Ramos (cell line): ENCODE data around the gene ROPN1.

Experiments used
- in situ Hi-C: fragments of 300-500 bp; cut with MboI; formaldehyde crosslinking; loops from one replicate; pipeline ENCODE4 v1.14.3; 2022; ENCODE audit warnings: low sequenced_read_pairs; ENCODE audit not compliant: unreplicated experiment

The ROPN1 gene

GRCh38 chr3:123951522-123952447, 40.1 kb downstream of the ROPN1 start:
- in situ Hi-C loops: no loop called here

DNA sequence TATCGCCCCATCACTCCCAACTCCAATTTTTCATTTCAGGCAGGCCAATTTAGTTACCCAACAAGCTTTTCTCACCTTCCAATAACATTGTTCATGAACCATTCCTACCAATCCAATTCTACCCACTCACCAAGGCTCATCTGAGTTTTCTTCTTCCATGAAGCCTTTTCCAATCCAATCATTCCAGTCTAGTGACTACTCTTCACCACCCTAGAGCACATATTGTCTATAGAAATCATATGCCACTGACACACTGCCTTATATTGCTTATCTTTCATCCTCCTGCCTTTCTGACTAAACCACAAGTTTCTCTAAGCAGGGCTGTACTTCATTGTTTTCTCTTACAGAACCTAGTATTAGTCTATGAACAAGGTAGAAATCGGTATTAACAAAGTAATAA, 42.3 kb downstream of the ROPN1 start:
- in situ Hi-C loops: no loop called here

DNA sequence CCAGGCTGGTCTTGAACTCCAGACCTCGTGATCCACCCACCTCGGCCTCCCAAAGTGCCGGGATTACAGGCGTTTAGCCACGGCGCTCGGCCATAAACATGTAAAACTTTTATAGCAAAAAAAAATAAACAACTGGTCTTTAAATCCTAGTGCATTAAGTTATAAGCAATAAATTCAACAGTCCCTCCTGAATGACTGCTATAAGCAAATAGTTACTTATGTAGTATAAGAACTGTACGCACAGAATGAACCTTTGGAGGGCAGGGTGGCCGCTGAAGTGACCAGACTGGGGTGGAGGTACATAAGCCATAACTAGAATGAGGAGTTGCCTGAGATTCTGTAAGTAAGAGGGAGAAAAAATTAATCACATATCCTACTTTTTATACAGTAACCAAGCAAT, 43.5 kb downstream of the ROPN1 start:
- in situ Hi-C loops: no loop called here

- in situ Hi-C loops: no loop called here
Observed at GRCh38 chr3:123947482-123947881, 44.4 kb downstream of the ROPN1 start.

DNA sequence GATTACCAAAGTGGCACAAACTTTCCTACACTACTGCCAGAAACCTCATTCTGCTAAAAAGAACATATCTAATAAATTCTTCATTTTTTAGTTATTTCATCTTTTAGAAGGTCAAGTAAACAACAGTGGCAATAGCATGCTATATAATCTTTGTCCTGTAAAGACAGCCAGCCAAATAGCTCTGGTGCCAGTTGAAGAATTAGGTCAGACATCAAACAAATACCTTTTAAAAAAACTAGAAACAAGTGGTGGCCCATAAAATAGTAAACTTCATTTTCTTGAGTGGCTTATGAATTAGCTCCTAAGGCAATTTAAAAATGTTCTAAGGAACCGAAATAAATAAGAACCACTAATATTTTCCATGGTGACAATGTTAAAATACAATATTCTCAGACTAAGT, 50.4 kb downstream of the ROPN1 start:
- in situ Hi-C loops: no loop called here

GRCh38 chr3:123941121-123941520, 50.8 kb downstream of the ROPN1 start:
- in situ Hi-C loops: no loop called here

GRCh38 chr3:123939706-123940105, 52.2 kb downstream of the ROPN1 start:
- in situ Hi-C loops: no loop called here

- in situ Hi-C loops: no loop called here
Observed at GRCh38 chr3:123936400-123936799, 55.5 kb downstream of the ROPN1 start.

- in situ Hi-C loops: no loop called here
Observed at GRCh38 chr3:123935830-123936229, 56.1 kb downstream of the ROPN1 start.

GRCh38 chr3:123934250-123934649, 57.7 kb downstream of the ROPN1 start:
- in situ Hi-C loops: no loop called here

GRCh38 chr3:123930445-123930844, 61.5 kb downstream of the ROPN1 start:
- in situ Hi-C loops: no loop called here

- in situ Hi-C loops: no loop called here
Observed at GRCh38 chr3:123929325-123929724, 62.6 kb downstream of the ROPN1 start.

DNA sequence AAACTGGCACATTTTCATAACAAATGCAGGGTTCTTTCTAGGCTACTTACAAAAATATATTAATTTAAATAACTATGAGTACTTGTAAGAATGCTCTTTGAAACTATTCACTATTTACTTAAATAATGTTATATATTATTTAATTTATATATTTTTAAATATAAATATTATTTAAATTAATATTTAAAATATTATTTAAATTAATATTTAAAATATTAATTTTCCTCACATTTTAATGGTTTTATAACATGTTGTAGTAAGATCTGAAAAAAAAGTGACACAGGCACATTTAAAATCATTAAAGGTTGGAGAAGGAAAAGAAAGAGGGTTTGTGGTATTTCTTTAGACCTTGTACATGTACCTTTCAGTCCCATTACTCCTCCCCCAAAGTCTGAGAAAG, 65.5 kb downstream of the ROPN1 start:
- in situ Hi-C loops: no loop called here

GRCh38 chr3:123920868-123921267, 71.1 kb downstream of the ROPN1 start:
- in situ Hi-C loops: no loop called here

GRCh38 chr3:123920383-123920782, 71.5 kb downstream of the ROPN1 start:
- in situ Hi-C loops: no loop called here

GRCh38 chr3:123919353-123919752, 72.6 kb downstream of the ROPN1 start:
- in situ Hi-C loops: no loop called here
